GM12874 (cell line): ENCODE results near the gene ARHGAP9.

ENCODE experiments used
- TF ChIP-seq, protein P1 (sequence below): IDR thresholded peaks from 2 replicates; pipeline ENCODE4 v1.5.1; 2011; ENCODE audit warnings: low read depth, mild to moderate bottlenecking, control low read depth, low read length, moderate library complexity; ENCODE audit not compliant: insufficient read depth

ARHGAP9 gene

DNA sequence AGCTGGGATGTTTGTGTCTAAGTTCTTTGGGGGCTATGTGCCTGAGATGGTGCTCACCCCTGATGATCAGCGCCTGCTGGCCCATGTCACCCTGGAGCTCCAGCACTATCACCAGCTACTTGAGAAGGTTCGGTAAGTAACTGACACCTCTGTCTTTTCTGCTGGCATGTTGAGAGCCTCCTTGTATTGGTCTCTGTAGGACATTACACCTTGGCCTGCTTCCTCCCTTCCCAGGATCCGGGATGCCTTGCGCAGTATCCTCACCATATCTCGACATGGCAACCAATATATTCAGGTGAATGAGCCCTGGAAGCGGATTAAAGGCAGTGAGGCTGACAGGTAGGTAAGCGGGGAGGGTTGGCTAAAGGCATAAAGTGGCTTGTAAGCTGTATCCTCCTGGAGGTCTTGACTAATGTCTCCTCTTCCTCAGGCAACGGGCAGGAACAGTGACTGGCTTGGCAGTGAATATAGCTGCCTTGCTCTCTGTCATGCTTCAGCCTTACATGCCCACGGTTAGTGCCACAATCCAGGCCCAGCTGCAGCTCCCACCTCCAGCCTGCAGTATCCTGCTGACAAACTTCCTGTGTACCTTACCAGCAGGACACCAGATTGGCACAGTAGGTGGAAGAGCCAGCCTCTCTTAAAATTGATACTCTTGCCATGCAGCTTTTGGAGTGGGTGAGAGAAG lies 35.2 kb upstream of the ARHGAP9 start:
- TF ChIP-seq, protein P1, sequence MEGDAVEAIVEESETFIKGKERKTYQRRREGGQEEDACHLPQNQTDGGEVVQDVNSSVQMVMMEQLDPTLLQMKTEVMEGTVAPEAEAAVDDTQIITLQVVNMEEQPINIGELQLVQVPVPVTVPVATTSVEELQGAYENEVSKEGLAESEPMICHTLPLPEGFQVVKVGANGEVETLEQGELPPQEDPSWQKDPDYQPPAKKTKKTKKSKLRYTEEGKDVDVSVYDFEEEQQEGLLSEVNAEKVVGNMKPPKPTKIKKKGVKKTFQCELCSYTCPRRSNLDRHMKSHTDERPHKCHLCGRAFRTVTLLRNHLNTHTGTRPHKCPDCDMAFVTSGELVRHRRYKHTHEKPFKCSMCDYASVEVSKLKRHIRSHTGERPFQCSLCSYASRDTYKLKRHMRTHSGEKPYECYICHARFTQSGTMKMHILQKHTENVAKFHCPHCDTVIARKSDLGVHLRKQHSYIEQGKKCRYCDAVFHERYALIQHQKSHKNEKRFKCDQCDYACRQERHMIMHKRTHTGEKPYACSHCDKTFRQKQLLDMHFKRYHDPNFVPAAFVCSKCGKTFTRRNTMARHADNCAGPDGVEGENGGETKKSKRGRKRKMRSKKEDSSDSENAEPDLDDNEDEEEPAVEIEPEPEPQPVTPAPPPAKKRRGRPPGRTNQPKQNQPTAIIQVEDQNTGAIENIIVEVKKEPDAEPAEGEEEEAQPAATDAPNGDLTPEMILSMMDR: no peak

DNA sequence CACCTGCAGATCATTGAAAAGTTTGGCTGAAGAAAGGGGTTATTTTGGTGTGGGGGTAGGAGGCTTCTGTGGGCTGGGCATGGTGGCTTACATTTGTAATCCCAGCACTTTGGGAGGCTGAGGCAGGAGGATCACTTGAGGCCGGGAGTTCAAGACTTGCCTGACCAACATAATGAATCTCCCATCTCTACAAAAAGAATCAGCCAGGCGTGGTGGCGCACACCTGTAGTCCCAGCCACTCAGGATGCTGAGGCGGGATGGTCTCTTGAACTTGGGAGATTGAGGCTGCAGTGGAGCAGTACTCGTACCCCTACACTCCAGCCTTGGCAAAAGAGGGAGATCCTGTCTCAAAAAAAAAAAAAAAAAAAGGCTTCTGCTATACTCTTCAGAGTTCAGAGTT lies 33.6 kb upstream of the ARHGAP9 start:
- TF ChIP-seq, protein P1: no peak

DNA sequence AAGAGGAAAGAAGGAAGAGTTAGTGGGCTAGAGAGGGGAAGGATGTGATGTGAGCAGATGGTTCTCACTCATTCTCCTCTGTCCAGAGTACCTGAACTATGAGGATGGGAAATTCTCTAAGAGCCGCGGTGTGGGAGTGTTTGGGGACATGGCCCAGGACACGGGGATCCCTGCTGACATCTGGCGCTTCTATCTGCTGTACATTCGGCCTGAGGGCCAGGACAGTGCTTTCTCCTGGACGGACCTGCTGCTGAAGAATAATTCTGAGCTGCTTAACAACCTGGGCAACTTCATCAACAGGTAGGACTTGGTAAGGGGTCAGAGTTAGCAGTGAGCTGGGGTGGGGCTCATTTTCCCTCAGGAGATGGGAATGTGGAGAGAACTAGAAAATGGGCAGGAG lies 33.0 kb upstream of the ARHGAP9 start:
- TF ChIP-seq, protein P1: no peak

DNA sequence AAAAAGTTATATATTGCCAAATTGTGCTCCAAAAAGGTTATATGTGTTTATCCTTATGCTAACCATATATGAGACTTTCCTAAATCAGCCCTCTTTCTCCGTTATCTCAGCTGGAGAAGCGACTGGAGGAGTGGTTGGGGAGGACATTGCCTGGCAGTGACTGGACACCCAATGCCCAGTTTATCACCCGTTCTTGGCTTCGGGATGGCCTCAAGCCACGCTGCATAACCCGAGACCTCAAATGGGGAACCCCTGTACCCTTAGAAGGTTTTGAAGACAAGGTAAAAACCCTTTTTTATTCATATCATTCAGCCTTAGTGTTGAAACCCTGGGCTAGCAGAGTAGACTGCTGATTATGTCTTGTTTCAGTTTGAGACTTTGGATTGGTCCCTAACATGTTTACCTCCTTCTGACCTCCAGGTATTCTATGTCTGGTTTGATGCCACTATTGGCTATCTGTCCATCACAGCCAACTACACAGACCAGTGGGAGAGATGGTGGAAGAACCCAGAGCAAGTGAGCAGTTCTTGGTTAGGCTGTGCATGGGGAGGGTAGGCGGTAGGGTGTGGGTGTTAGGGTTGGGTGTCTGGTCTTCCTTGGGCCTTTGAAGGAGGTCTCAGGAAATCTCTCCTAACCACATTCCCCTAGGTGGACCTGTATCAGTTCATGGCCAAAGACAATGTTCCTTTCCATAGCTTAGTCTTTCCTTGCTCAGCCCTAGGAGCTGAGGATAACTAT lies 32.1 kb upstream of the ARHGAP9 start:
- TF ChIP-seq, protein P1: no peak

DNA sequence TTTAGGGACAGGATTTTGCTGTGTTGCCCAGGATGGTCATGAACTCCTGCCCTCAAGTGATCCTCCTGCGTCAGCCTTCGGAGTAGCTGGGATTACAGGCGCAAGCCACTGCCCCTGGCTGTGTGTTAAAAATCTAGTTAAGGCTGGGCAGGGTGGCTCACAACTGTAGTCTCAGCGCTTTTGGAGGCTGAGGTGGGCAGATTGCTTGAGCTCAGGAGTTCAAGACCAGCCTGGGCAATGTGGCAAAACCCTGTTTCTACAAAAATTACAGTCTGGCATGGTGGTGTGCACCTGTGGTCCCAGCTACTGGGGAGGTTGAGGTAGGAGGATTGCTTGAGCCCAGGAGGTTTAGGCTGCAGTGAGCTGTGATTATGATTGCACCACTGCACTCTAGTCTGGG lies 31.5 kb upstream of the ARHGAP9 start:
- TF ChIP-seq, protein P1: no peak

DNA sequence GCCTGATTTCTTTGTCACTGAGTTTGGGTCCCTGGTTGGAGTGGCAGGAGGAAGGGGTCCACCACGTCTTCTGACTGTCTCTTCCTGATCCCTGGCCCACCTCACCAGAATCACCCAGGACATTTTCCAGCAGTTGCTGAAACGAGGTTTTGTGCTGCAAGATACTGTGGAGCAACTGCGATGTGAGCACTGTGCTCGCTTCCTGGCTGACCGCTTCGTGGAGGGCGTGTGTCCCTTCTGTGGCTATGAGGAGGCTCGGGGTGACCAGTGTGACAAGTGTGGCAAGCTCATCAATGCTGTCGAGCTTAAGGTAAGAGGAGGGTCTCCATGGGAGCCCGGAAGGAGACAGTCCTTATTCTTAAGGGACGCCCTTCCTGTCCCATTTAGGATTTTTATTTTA lies 20.5 kb upstream of the ARHGAP9 start:
- TF ChIP-seq, protein P1: no peak

DNA sequence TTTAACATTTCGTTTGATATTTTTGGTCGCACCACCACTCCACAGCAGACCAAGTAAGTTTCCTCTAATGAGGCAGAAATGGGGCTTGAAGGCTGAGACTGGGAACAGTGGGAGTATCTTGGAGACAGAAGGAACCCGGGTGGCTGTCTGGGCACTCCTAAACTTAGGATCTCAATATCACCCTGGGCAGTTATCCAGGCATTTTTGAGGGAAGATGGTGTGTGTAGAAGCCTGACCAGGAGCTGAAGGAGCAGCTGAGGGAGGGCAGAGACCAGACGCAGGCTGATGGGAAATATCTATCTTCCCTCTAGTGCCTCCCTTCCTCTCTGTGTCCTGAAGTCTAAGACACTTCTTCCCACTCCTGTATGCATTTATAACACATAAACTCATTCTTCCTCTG lies 18.9 kb upstream of the ARHGAP9 start:
- TF ChIP-seq, protein P1: no peak
